Stimulated activated CD8-positive, alpha-beta memory T cell treated with anti-CD3 and anti-CD28 coated beads, Interleukin-15, amount 100 ng/mL, for 48 hours (primary cell): ENCODE data around the gene HERPUD2.
"Not testable (repeated sequence)": the region's sequence is repeated elsewhere in the genome, so short reads cannot be mapped to it uniquely, and the experiment has no call there.

Experiments used
- DNase-seq, 2 donors: peaks; one replicate each; pipeline ENCODE4 v3.0.0-alpha.2; 2020; ENCODE audit warnings: low read depth in 2 of 2

HERPUD2 gene

DNA sequence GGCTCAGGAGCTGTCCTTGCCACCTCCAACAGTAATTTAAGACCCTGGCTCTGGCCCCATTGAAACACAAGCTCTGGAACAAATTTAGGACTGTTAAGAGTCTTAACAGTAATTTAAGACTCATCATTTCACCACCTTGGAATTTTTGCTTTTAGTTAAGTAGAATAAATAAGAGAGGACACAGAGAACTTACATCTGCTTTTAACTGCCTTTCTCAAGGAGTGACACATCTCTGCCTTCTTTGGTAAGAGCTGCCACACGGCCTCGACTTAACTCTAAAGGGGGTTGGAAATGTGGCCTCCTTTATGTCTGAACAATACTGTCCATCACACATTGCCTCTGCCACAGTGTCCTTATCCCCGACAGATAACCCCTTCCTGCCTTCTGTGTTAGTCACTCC, 77.9 kb downstream of the HERPUD2 start:
- no peak for DNase-seq

DNA sequence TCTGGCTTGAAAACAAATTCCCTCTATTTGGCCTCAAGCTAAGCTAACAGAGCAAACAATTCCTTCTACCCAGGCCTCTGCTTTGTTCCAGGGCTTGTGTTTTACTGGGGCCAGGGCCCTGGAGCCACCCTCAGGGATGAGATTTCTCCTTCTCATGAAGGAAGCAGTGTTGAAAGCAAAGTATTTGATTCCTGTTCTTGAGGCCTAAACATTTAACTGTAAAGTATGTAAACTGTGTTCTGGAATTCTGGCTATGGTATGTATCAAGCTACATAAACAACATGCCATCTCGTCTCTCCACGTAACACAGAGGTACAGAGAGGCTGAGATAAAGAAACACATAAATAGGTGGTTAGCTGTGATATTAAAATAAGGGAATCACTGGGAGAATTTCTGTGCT, 81.8 kb downstream of the HERPUD2 start:
- no peak for DNase-seq

DNA sequence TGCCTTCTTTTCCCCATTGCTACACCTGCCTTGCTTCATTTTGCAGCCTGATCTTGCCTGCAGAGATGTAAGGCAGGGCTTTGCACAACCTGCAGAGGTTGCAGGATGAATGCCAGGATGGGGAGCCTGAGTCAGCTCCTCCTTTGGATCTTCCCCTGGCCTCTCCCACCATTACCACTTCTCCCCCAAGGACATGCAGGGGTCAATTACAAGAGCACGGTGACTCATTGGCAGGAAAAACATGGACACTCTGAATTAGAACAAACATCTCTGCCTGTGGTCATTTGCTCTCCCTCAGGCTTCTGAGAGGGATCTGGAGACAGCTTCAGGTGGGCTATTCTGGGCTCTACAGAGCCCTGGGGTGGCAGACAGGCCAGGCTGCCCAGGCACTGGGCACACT, 89.2 kb downstream of the HERPUD2 start:
- DNase-seq: no peak

DNA sequence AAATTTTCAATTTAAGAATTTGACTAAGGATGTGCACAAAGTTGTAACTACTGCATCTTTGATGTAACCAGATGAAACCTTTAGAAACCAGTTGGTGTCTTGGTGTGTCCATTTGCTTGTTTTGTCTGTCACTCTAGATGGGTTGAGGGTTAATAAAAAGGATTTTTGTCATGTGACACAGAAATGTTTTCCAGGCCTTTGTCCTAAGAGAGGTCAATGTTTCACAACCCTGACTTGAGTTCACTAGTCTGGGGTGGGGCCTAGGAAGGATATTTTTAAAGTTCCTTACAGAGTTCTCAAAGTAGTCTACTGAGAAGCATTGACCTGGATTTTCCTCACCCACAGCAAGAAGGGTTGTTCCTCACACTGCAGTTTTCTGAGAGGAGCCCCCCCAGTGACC, 90.3 kb downstream of the HERPUD2 start:
- no peak for DNase-seq

DNA sequence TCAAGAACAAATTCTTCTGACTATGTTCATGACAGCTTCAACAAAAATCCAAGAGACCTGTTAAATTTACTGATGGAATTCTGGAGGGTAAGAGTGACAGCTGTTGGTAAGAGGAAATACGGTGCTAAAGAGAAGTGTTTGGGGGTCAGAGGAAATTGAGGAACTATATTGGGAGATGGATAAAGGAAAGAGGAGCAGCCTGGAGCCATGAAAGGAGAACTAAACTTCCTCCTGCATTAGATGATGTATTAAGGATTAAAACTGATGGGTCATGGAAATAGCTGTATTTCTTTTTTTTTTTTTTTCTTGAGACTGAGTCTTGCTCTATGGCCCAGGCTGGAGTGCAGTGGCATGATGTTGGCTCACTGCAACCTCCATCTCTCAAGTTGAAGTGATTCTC, 95.3 kb downstream of the HERPUD2 start:
- DNase-seq: no peak

DNA sequence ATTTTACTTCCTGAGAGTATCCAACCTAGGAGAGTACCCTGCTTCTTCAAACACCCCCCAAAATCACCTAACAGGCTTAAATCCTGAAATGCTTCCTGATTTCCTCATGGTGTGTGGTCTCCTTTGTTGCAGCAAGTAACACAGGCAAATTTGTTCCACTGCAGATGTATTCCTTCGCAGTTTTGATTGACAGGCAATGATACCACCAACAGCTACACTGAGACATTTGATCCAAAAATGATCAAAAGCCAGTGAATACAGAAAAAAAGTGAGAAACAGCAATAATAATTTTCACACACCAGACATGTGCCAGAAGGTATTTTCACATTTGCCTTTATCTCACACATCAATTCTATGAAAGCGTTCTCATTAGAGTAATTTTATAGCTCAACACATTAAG, 95.9 kb downstream of the HERPUD2 start:
- no peak for DNase-seq

DNA sequence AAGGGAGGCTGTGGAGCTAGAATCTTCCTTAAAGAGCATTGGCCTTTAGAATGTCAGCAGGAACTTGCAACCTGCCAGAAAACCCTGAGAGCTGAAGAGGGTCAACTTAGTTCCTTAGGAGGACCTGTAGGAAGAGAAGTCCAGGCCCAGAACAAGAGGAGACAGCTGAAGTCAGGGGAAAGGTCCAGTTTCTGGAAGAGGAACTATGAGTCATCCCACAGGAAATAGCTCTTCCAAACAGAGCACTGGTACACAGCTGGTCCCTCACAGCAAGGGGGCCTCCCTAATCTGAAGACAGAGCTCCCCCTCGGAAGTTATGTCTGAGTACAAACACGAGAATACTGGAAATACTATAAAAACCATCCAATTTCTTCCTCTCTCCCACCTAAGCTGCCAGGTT, 98.9 kb downstream of the HERPUD2 start:
- no peak for DNase-seq

DNA sequence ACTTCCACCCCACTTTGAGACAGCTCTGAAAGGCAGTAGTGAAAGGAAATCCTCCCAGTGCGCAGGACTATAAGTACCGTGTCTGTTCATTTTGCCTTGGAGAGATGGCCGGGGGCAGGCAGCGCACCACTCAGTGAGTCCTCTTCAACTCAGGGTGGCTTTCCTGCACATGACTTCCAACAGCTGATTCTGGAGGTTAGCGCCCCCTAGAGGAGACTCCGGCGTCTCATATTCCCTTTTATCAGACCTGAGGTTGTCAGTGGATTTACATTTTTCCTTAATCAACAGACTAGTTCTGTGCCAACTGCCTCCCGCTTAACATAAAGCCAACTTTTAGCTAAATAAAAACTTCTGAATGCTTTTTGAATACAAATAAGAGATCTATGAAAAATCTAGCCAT, 101.0 kb downstream of the HERPUD2 start:
- no peak for DNase-seq

DNA sequence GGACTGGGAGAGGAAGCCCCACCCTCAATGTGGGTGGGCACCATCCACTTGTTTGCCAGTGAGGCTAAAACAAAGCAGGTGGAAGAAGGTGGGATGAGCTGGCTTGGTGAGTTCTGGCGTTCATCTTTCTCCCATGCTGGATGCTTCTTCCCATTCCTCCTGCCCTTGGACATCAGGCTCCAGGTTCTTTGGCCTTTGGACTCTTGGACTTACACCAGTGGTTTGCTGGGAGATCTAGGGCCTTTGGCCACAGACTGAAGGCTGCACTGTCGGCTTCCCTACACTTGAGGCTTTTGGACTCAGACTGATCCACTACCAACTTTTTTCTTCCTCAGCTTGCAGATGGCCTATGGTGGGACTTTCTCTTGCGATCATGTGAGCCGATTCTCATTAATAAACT, 106.3 kb downstream of the HERPUD2 start:
- DNase-seq: no peak

DNA sequence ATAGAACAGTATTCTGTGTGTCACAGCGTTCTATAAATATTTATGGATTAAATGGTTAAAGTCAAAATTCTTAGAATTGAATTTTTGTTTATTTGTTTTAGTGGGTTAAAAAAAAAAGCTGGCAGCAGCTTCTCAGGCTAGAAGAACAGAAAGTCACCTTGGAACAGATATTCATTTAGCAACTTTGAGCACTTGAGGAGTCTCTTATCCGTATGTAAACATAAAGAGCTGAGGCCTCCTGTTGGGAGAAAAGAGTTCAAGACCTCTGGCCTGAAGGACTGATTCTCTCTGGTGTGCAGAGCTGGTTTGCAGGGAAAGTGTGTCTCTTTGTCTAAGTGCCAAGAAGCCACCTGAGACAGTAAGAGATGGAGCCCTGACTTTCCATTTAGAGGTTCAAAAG, 109.9 kb downstream of the HERPUD2 start:
- no peak for DNase-seq

DNA sequence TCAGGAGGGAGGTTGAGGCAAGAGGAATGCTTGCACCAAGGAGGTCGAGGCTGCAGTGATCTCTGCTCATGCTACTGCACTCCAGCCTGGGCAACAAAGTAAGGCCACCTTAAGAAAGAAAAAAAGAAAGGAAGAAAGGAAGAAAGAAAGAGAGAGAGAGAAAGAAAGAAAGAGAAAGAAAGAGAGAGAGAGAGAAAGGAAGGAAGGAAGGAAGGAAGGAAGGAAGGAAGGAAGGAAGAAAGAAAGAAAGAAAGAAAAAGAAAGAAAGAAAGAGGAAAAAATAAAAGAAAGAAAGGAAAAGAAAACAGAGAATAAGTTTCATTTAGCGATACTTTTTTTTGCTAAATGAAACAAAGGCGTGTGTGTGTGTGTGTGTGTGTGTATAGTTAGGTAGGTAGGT, 110.4 kb downstream of the HERPUD2 start:
- DNase-seq: not testable (repeated sequence)
